Prostate gland (tissue), 2 donors: Measurements from ENCODE around the gene ADK. TPM values are rescaled to one million over a fixed set of nuclear protein-coding genes. Genes with fewer than 3 reads are reported as not detected.

Experiments used
- DNase-seq: peaks from one replicate; pipeline ENCODE4 v3.0.0-alpha.2; 2019; ENCODE audit warnings: low spot score
- H3K27ac ChIP-seq, 2 donors: fragments of 200-600 bp; sonication (generic); 2 replicates each; pipeline ENCODE4 v1.5.1; 2017 to 2019
- H3K27me3 ChIP-seq: fragments of 200-600 bp; sonication (generic); replicated peaks from 2 replicates; pipeline ENCODE4 v1.5.1; 2019; ENCODE audit not compliant: insufficient read depth
- H3K36me3 ChIP-seq, 2 donors: fragments of 200-600 bp; sonication (generic); 1 replicate in 1 of 2; 2 replicates in 1 of 2; pipeline versions ENCODE4 v1.5.1 to v1.8.1; 2017 to 2019
- H3K4me1 ChIP-seq: fragments of 200-600 bp; sonication (generic); replicated peaks from 2 replicates; pipeline ENCODE4 v1.5.1; 2019
- H3K4me3 ChIP-seq, 2 donors: fragments of 200-600 bp; sonication (generic); 2 replicates each; pipeline ENCODE4 v1.5.1; 2017 to 2019
- H3K9me3 ChIP-seq: fragments of 200-600 bp; sonication (generic); 2 replicates; pipeline ENCODE4 v1.5.1; 2017
- POLR2A ChIP-seq: fragments of 450-650 bp; IDR thresholded peaks from one replicate; pipeline ENCODE4 v1.6.1; 2016; ENCODE audit warnings: antibody characterized with exemption, mild to moderate bottlenecking
- POLR2AphosphoS5 ChIP-seq: sonication (generic); formaldehyde crosslinking; IDR thresholded peaks from one replicate; pipeline ENCODE4 v1.6.1; 2017; ENCODE audit warnings: antibody characterized with exemption
- WGBS: methylation state at CpG from one replicate; pipeline ENCODE4 v1.1.5; 2018; 5-methylcytosine and 5-hydroxymethylcytosine counted together
- intact Hi-C: fragments of 100-400 bp; cut with DNase I; formaldehyde crosslinking; loops from one replicate; pipeline ENCODE4 v1.14.2; 2022
- total RNA-seq, 2 donors: library from RNA; depleted of rRNA; stranded (reverse); fragments of >200 nt; gene quantifications; one replicate each; pipeline ENCODE4 v1.1.0, GENCODE V29; 2016
- TF ChIP-seq, protein P1 (sequence below), 4 experiments: fragments of 200-600 bp in 2 of 4; fragments of 450-650 bp in 2 of 4; sonication (generic) in 2 of 4; IDR thresholded peaks; 1 replicate in 3 of 4; 2 replicates in 1 of 4; pipeline ENCODE4 v1.5.1; 2016 to 2019; ENCODE audit warnings: antibody characterized with exemption in 4 of 4, mild to moderate bottlenecking in 2 of 4, moderate library complexity in 2 of 4

The ADK gene
- total RNA-seq, 2 donors from 2014 or later: 34.1 to 42.5 TPM

- Histone ChIP-seq H3K4me3 (no peak overlapping the region), H3K27me3 (no peaks in the 10 kb centered on the region), H3K4me1 (no peaks in the 10 kb centered on the region), H3K9me3 (no peaks in the 10 kb centered on the region), H3K36me3 (no peaks in the 10 kb centered on the region), H3K27ac (no peak overlapping the region)
- intact Hi-C loops: loop anchor here (10.0 kb wide), 1 partner anchor 972 kb away; the partner anchor contains the start of gene COMTD1
- whole genome bisulfite sequencing: 96% methylated on average over 2 of the region's 2 CpGs
- no peak for DNase-seq
- TF ChIP-seq, protein P1, sequence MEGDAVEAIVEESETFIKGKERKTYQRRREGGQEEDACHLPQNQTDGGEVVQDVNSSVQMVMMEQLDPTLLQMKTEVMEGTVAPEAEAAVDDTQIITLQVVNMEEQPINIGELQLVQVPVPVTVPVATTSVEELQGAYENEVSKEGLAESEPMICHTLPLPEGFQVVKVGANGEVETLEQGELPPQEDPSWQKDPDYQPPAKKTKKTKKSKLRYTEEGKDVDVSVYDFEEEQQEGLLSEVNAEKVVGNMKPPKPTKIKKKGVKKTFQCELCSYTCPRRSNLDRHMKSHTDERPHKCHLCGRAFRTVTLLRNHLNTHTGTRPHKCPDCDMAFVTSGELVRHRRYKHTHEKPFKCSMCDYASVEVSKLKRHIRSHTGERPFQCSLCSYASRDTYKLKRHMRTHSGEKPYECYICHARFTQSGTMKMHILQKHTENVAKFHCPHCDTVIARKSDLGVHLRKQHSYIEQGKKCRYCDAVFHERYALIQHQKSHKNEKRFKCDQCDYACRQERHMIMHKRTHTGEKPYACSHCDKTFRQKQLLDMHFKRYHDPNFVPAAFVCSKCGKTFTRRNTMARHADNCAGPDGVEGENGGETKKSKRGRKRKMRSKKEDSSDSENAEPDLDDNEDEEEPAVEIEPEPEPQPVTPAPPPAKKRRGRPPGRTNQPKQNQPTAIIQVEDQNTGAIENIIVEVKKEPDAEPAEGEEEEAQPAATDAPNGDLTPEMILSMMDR (IDR thresholded peaks at IDR 0.05): no peak
- TF ChIP-seq POLR2A (no peak), POLR2AphosphoS5 (no peak)
Measured at GRCh38 chr10:74262856-74263255, 111.8 kb downstream of the ADK start.

GRCh38 chr10:74263996-74264395 lies 113.0 kb downstream of the ADK start:
- Histone ChIP-seq H3K4me1 (no peaks in the 10 kb centered on the region), H3K9me3 (no peaks in the 10 kb centered on the region), H3K36me3 (no peaks in the 10 kb centered on the region), H3K4me3 (no peak overlapping the region), H3K27ac (no peak overlapping the region), H3K27me3 (no peaks in the 10 kb centered on the region)
- TF ChIP-seq, protein P1 (IDR thresholded peaks at IDR 0.05): no peak
- TF ChIP-seq POLR2AphosphoS5: no peak
- no peak for TF ChIP-seq POLR2A
- intact Hi-C loops: loop anchor here (10.0 kb wide), 1 partner anchor 971 kb away; the partner anchor contains the start of gene COMTD1
- no peak for DNase-seq

DNA sequence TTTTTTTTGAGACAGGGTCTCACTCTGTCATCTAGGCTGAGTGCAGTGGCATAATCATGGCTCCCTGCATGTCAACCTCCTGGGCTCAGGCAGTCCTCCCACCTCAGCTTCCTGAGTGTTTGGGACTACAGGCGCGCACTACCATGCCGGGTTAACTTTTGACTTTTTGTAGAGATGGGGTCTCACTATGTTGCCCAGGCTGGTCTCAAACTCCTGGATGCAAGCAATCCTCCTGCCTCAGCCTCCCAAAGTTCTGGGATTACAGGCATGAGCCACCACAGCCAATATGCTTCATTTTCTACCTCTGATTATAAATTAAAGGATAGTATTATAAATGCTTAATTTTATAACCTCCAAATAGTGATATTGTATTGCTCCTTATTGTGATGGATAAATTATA lies 121.3 kb downstream of the ADK start:
- no peak overlapping the region for H3K27ac ChIP-seq
- H3K4me1 ChIP-seq: no peaks in the 10 kb centered on the region
- intact Hi-C loops: no loop called here
- H3K9me3 ChIP-seq: no peaks in the 10 kb centered on the region
- no peaks in the 10 kb centered on the region for H3K27me3 ChIP-seq
- H3K36me3 ChIP-seq: no peaks in the 10 kb centered on the region
- H3K4me3 ChIP-seq: no peak overlapping the region
- DNase-seq: no peak
- 97% methylated on average over 3 of the region's 3 CpGs for WGBS
- TF ChIP-seq, protein P1 (IDR thresholded peaks at IDR 0.05): no peak
- TF ChIP-seq POLR2AphosphoS5 (no peak), POLR2A (no peak)

- Histone ChIP-seq H3K4me1 (no peaks in the 10 kb centered on the region), H3K4me3 (no peak overlapping the region), H3K36me3 (no peaks in the 10 kb centered on the region), H3K27me3 (no peaks in the 10 kb centered on the region), H3K9me3 (no peaks in the 10 kb centered on the region), H3K27ac (no peak overlapping the region)
- TF ChIP-seq, protein P1 (IDR thresholded peaks at IDR 0.05): no peak
- TF ChIP-seq POLR2A: no peak
- no peak for TF ChIP-seq POLR2AphosphoS5
- no peak for DNase-seq
- intact Hi-C loops: no loop called here
- WGBS: 94% methylated on average over 6 of the region's 6 CpGs
Measured at GRCh38 chr10:74275755-74276290, 124.8 kb downstream of the ADK start.

GRCh38 chr10:74276416-74276815 lies 125.4 kb downstream of the ADK start:
- intact Hi-C loops: no loop called here
- DNase-seq: no peak
- no peaks in the 10 kb centered on the region for H3K27me3 ChIP-seq
- H3K4me1 ChIP-seq: no peaks in the 10 kb centered on the region
- no peak for TF ChIP-seq POLR2A
- TF ChIP-seq, protein P1 (IDR thresholded peaks at IDR 0.05): no peak
- no peak for TF ChIP-seq POLR2AphosphoS5
- no peak overlapping the region for H3K4me3 ChIP-seq
- no peak overlapping the region for H3K27ac ChIP-seq
- no peaks in the 10 kb centered on the region for H3K36me3 ChIP-seq
- H3K9me3 ChIP-seq: no peaks in the 10 kb centered on the region
